Keratinocyte (primary cell): Measurements from ENCODE around the gene MPND.

Source experiments
- CTCF ChIP-seq, 3 experiments: IDR thresholded peaks in 1 of 3; conservative IDR thresholded peaks in 1 of 3; optimal IDR thresholded peaks in 1 of 3; 2 replicates in 2 of 3; 3 replicates in 1 of 3; pipeline versions ENCODE3 to v1.5.1; 2011; ENCODE audit warnings: low read length in 3 of 3, mild to moderate bottlenecking in 3 of 3, moderate library complexity in 2 of 3, control low read depth in 1 of 3, inconsistent platforms in 1 of 3; ENCODE audit not compliant: insufficient read depth in 2 of 3; ENCODE audit errors: extremely low read depth in 1 of 3
- EZH2 ChIP-seq: IDR thresholded peaks from one replicate; pipeline ENCODE4 v1.6.1; 2012; ENCODE audit warnings: inconsistent platforms, mild to moderate bottlenecking, low read length, moderate library complexity

DNA sequence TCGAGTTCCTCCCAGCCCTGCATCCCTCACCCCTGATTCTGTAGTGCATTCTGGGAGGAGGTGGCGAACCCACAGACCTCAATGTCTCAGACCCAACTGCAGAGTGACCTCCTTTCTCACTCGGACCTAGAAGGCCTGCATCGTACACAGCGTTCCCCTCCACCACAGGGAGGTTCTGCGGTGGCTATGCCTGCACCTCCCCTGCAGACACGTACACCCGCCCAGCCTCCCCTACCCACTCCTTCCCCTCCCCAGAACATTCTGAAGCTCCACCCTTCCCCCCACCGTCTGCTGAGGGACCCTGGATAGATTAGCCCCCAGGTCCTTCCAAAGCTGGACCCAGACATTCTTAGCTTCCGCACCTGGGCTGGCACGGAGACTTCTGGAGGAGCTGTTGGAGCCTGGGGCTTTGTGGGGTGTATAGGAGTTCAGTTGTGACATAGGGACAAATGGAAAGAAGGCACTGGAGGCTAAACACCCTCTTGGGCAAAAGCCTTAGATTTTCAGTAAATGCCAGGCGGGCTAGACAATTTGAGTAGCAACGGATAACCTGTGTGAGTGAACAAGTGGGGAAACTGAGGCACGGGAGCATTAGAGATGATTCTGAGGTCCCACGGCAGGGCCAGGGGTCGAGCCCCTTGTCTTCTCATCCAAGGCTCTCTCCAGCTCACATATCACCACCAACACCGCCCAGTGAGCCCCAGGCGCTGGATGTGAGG is 39.4 kb upstream of the MPND start:
- TF ChIP-seq CTCF (optimal IDR thresholded peaks at IDR 0.05 in 1 of 3, IDR thresholded peaks at IDR 0.05 in 1 of 3, conservative IDR thresholded peaks at IDR 0.05 in 1 of 3; ENCODE audit: extremely low read depth in 1 of 3, insufficient read depth in 2 of 3, low read length in 3 of 3): no peak
- no peak for TF ChIP-seq EZH2
